CD4-positive, alpha-beta T cell treated with Interleukin-1 beta for 1 hour (primary cell): ENCODE measurements around the gene INTS1.
A peak's percentile ranks its signal among the peaks of the same experiment; 100 is the strongest.

Experiments
- DNase-seq, 2 donors: peaks; one replicate each; pipeline ENCODE4 v3.0.0-alpha.2; 2020 to 2022

The INTS1 gene

DNA sequence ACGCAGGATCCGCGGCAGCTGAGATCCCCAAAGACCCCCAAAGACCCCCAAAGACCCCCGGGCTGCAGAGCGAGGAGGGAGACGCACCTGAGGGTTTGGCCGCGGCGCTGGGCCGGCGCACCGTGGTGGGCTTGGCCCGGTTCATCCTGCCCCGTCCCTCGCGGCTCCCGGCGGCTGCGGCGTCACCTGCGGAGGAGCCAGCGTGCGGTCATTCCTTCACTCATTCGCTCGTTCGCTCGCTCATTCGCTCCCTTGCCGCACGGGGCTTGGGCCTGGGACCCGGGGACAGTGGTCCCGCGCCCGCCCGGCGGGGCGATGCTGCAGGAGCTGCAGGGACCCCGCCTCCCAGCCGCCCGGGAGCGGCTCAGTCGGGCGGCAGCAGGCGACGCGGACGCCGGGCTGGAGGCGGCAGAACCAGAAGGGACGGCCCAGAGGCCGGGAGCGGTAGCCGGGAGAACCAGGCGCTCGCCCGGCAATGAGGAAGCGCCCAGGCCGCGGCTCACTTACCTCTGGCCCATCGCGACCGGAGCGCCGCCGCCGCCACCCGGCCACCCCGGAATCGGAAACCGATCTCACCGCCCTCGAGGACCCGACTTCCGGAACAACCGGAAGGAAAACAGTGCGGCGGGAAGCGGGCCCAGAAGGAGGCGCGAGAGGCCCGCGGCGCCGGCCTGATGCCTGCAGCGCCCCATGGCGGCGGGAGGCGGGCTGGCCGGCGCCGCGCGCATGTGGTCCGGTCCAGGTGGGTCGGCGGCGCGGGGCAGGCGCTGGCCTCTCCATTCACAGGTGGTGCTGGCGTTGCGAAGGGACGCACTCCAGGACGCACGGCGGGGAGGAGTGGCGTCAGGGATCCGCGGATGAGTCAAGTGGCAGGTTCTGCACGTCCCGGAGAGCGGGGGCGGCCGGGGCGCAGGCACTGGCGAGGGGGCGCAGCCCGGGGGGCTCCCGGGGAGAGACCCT lies at the start of gene INTS1:
INTS1 (minus strand) TSS at position 574 of the 960 bp plus-strand sequence; CDS start at position 145, 429 bp downstream.
- peak; percentile 89 to 90 for DNase-seq

- DNase-seq, result no peak
These were observed 49.5 kb upstream of the INTS1 start for GRCh38 chr7:1553512-1554210.

GRCh38 chr7:1552200-1552599 lies 48.0 kb upstream of the INTS1 start:
- DNase-seq, result no peak

DNA sequence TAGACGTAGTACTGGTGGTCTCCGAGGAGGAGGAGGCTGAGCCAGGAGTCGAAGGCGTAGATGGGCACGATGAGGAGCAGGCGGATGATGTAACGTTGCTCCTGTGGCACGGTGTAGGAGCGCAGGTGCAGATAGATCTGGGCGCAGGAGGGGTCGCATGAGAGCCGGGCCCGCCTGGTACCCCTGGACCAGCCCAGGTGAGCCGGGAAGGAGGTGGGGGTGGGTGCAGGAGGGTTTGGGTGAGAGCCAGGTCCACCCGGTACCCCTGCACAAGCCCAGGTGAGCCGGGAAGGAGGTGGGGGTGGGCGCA lies 46.6 kb upstream of the INTS1 start:
- no peak for DNase-seq

DNA sequence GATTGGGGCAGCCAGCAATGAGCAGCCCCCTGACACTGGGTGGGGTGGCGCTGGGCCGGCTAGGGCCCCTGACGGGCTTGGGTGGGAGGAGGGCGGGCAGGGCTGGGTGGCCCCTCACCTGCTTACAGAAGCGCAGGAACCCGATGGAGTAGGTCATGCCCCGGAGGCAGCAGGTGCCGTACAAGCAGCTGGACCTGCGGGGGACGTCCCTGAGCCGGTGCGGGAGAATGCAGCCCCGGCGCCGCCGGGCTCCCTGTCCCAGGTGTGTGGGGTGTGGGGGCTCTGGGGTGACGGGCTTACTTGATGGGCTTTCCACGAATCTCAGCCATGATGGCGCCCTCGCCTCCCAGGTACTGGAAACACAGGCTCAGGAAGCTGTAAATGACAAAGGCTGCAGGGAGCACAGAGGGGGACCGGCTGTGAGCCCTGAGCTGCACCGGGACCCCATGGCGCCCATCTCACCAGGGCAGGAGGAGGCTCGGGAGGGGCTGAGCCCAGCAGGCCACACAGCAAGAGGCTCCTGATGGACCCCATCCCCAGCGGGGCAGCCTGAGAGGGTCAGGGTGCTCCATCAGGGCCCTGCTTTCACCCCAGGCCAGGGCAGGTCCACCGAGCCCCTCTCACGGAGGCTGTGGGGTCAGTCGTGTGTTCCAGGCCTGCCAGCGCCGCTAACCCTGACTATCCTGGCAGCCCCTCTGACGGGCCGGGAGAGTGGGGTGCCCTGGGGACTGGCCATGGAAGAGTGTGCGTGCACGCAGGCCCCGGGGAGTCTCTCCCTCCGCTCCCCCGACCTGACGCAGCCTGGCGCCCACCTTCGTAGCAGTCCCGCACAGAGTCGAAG lies 46.0 kb upstream of the INTS1 start:
- no peak for DNase-seq

DNA sequence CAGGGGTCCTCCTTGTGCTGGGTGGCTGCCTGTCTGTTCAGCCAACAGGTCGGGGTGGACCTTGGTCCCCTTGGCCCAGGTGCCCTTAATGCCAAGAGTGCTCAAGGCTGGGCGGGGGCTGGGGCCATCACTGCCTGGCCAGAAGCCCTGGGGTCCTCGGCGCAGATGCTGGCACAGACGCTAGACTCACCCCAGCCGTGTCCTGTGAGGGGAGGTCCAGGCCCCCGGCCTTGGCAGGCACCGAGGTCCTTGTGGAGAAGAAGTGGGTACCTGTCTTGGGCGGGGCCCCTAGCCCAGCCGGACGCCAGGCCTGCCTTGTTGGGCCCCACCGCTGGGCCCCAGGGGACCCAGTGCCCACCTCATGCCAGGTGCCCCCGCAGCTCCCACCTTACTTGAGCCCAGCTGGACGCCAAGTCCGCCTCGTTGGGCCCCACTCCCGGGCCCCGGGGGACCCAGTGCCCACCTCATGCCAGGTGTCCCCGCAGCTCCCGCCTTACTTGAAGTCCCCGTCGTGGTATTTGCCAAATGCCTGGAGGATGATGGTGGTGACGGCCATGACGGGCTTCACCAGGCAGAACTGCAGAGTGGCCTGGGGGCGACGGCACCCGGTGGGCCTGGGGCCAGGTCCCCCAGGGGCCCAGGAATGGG lies 45.3 kb upstream of the INTS1 start:
- no peak for DNase-seq

GRCh38 chr7:1548944-1549343 lies 44.8 kb upstream of the INTS1 start:
- DNase-seq, result no peak

DNA sequence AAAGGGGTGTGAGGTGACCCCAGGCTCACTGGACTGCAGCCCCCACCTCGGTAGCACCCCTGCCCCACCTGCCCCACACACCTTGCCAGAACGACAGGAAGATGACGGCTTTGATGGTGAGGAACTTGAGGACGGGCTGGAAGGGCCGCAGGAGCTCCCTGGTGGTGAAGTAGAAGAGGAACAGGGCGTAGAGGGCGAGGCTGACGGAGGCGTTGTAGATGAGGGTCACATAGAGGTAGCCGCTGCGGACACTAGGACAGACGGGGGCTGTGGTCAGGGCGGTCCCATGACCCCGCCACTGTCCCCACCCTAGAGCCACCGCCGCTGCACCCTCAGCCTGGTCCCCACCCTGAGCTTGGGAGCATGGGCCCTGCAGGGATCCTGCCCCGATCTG lies 44.2 kb upstream of the INTS1 start:
- no peak for DNase-seq

GRCh38 chr7:1547777-1548437 lies 43.7 kb upstream of the INTS1 start:
- no peak for DNase-seq

DNA sequence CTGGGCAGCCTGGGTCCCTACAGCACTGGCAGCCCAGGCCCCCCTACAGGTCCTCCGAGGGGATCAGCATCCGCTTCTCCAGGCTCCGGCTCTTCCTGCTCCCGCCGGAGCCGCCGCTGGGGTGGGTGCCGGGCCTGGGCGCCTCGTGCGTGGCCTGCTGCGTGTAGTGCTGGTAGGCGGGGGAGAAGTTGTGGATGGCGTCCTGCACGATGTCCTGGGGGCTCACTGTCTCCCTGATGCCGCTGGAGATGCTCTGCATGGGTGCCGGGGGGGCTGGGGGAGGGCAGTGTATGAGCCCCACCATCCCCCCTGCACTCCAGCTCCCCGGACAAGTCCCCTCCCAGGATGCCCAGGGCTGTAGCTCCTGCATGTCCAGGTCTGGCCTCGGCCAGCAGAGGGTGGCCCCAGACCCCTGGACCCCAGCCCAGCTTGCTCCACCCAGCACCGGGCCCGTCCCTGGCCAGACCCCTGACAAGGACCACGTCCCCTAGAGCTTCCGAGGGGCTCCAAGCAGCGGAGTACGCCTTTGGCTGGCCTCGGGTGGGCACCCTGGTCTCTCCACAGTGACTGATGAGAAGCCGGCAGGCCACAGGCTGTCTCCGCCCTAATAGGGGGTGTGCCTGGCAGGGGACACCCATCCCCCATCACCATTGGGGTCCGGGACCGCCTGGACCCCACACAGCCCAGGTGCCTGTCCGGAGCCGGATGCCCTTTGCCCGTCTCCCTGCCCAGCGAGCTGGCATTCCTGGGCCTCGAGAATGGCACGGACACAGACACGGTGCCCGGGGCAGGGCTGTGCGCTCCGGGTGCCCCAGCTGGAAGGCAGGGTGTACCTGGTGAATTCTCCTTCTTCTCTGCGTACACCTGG lies 43.0 kb upstream of the INTS1 start:
- no peak for DNase-seq

DNA sequence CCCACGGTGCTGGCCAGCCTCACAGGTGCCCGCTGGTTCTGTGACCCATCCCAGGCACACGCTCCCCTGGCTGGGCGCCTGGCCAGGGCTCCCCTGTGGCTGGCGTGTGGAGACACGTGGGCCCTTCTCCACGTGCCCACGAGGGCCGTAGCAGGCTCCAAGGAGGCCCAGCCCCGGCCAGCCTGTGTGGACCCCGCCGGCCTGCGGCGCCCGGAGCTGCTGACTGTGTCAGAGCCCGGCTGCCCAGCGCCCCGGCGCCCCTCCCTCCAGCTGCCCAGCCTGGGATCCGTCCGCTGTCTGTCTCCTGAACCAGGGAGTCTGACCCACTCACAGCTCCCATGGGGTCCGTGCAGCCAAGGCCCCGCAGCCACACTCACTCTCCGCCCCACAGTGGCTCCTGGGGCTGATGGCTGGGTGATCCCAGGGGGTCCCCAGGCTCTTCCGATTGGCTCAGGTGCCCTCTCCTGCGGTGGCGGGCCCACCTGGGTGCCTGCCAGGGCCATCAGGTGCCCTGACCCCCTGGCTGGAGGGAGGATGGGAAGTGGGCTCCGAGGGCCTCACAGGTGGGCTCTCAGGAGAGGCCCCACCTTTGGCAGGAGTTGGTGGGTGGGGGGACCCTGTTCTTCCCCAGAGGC lies 42.2 kb upstream of the INTS1 start:
- no peak for DNase-seq

DNA sequence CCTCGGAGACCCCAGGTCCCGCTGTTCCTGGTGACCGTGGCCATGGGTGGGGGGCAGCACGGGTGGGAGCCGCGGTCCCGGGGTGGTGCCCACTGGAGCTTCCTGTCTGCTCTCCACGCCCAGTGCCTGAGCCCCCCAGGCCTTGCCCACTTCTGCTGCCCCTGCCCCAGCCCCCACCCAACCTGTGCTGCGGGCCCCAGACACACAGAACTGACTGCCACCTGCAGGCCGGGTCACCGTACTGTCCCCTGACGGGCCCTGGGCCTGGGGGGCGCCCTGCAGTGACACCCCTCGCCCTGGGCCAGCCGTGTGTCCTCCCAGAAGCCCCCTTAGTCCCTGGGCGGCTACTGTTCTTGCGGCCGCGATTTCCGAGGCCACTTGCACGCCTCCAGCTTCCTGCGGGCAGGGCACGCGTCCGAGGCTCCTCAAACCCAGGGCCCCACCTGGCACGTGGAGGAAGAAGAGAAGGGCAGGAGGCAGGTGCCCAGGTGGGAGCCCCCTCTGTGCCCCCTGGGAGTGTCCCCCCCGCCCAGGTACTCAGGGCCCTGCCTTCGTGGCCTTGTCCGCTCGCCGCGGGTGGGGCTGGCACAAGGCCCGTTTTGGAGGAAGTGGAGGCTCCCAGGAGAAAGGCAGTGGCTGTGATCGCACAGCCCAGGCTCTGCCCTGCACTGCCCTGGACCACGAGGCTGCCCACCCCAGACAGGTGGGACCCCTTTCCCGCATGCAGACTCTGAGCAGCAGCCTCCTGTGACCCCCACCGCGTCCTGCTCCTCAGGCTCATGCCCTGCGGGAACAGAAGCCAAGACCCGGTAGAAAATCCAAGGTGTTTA lies 41.4 kb upstream of the INTS1 start:
- DNase-seq, result no peak

DNA sequence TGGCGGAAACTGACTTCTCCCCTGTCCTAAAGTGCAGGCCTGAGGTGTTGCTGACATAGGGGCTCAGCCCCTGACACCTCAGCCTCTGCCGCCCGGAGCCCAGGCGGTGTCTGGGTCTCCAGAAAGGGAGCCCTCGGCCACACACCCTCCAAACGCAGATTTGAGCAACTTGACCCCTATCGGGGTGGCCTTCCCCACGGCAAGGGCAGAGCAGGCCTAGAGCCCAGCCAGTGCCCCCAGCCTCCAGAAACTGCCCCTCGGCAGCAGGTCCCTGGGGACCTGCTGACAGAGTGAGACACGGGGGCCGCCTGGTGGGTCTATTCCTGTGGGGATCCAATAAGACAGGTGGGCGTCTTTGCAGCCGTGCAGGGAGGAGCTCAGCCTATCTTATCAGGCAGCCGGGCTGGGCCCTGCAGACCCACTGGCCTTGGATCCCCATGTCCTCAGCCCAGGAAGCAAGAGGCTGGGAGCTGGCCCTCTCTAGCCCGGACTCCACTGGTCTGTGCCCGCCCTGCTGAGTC lies 40.8 kb upstream of the INTS1 start:
- no peak for DNase-seq

- no peak for DNase-seq
These were observed 40.1 kb upstream of the INTS1 start for GRCh38 chr7:1544178-1544895.

- no peak for DNase-seq
These were observed 39.6 kb upstream of the INTS1 start for GRCh38 chr7:1543826-1544177.

GRCh38 chr7:1542841-1543747 lies 38.9 kb upstream of the INTS1 start:
- DNase-seq, result no peak

GRCh38 chr7:1542329-1542728 lies 38.1 kb upstream of the INTS1 start:
- DNase-seq, result no peak
